ENCODE measurements around the gene SCART1. TPM values are rescaled to one million over a fixed set of nuclear protein-coding genes. Genes with fewer than 3 reads are reported as not detected.

SCART1 gene
- total RNA-seq, 1 donor from 2014 or later: 1.4 TPM

Other genes starting within 250 kb of the SCART1 start
- gene UTF1, start 223.7 kb upstream of the SCART1 start, total RNA-seq: not detected in 2 replicates
- gene VENTX, start 216.1 kb upstream of the SCART1 start, total RNA-seq: not detected in 2 replicates
- 0.14 and 0.68 TPM in 2 replicates for gene ADAM8, start 177.1 kb upstream of the SCART1 start, total RNA-seq
- gene TUBGCP2, start 145.1 kb upstream of the SCART1 start, total RNA-seq: 33.5 and 47.7 TPM in 2 replicates
- 23.2 and 24.7 TPM in 2 replicates for gene ZNF511, start 145.0 kb upstream of the SCART1 start, total RNA-seq
- not detected in 2 replicates for gene CALY, start 117.0 kb upstream of the SCART1 start, total RNA-seq
- gene PRAP1, start 106.6 kb upstream of the SCART1 start, total RNA-seq: not detected in 2 replicates
- gene FUOM, start 95.9 kb upstream of the SCART1 start, total RNA-seq: 11.2 and 24.8 TPM in 2 replicates
- gene ECHS1, start 80.6 kb upstream of the SCART1 start, total RNA-seq: 91.0 and 95.4 TPM in 2 replicates
- 5.7 and 17.7 TPM in 2 replicates for gene PAOX, start 74.7 kb upstream of the SCART1 start, total RNA-seq
- 42.0 and 43.2 TPM in 2 replicates for gene MTG1, start 59.8 kb upstream of the SCART1 start, total RNA-seq
- gene SPRN, start 29.3 kb upstream of the SCART1 start, total RNA-seq: under 0.01 TPM in 1 of 2 replicates, not detected in the other
- 0.17 and 0.23 TPM in 2 replicates for gene CYP2E1, start 73.4 kb downstream of the SCART1 start, total RNA-seq
- not detected in 2 replicates for gene SYCE1, start 111.6 kb downstream of the SCART1 start, total RNA-seq
- gene FRG2B, start 172.8 kb downstream of the SCART1 start, total RNA-seq: not detected in 2 replicates

Measured in dermis blood vessel endothelial cell (primary cell).